ENCODE measurements around the gene TMEM132D. TPM values are rescaled to one million over a fixed set of nuclear protein-coding genes. Genes with fewer than 3 reads are reported as not detected.

The TMEM132D gene
- total RNA-seq, 1 donor: not detected

DNA sequence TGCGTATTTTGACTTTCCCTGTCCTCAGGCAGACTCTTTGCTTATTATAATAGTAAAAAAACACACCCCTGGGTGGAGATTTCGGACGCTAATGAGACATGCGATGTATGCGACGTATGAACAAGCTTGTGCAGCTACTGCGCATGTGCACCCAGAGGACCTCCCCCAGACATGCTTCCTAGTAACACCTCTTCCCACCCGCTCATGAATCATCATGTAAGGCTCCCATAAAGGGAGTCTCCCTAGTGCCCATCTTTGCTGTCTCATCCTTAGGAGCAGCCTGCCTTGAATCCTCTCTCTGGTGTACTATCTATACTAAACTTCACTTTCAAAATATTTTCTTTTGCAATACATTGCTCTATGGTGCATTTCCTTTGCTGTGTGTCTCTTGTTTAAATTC lies 210.1 kb downstream of the TMEM132D start:
- H3K27ac ChIP-seq (ENCODE audit: low read depth, low read length): no peak overlapping the region
- H3K9me3 ChIP-seq (ENCODE audit: low read depth, low read length): no peaks in the 10 kb centered on the region
- H3K36me3 ChIP-seq (ENCODE audit: insufficient read depth, low read length): no peaks in the 10 kb centered on the region
- H3K27me3 ChIP-seq (ENCODE audit: insufficient read depth, low read length): no peaks in the 10 kb centered on the region
- DNase-seq (ENCODE audit: insufficient read length, low spot score, missing footprints): no peak
- H3K4me3 ChIP-seq (ENCODE audit: insufficient read depth, low read length): no peak overlapping the region
- no peaks in the 10 kb centered on the region for H3K4me1 ChIP-seq (ENCODE audit: insufficient read depth, low read length)
- no peaks in the 10 kb centered on the region for H3K79me2 ChIP-seq (ENCODE audit: insufficient read depth, low read length)
- TF ChIP-seq, protein P1, sequence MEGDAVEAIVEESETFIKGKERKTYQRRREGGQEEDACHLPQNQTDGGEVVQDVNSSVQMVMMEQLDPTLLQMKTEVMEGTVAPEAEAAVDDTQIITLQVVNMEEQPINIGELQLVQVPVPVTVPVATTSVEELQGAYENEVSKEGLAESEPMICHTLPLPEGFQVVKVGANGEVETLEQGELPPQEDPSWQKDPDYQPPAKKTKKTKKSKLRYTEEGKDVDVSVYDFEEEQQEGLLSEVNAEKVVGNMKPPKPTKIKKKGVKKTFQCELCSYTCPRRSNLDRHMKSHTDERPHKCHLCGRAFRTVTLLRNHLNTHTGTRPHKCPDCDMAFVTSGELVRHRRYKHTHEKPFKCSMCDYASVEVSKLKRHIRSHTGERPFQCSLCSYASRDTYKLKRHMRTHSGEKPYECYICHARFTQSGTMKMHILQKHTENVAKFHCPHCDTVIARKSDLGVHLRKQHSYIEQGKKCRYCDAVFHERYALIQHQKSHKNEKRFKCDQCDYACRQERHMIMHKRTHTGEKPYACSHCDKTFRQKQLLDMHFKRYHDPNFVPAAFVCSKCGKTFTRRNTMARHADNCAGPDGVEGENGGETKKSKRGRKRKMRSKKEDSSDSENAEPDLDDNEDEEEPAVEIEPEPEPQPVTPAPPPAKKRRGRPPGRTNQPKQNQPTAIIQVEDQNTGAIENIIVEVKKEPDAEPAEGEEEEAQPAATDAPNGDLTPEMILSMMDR (IDR thresholded peaks at IDR 0.05; ENCODE audit: extremely low read depth, low read depth, low read length): no peak
- no peaks in the 10 kb centered on the region for H4K20me1 ChIP-seq (ENCODE audit: insufficient read depth, low read length)
- H2AFZ ChIP-seq (ENCODE audit: low read length): no peak overlapping the region
- H3K4me2 ChIP-seq (ENCODE audit: insufficient read depth, low read length): no peak overlapping the region

DNA sequence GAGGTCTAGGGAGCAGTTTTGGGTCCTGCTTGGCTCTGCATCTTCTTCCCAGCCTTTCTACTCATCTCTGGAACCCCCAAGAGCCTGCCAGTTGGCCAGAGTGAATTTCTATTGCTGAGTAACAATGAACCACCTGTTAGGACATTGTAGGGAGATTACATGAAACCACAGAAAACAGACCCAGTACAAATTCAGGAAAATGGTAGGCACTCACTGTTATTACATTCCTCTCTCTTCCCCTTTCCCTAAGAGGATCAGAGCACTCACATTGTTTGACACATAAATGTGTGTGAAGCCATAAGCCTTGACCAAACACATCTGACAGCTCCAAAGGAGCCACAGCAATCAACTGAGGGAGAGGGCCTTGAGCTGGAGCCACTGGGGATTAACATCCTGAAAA lies 216.1 kb downstream of the TMEM132D start:
- Histone ChIP-seq H3K9me3 (ENCODE audit: low read depth, low read length) (no peaks in the 10 kb centered on the region), H4K20me1 (ENCODE audit: insufficient read depth, low read length) (no peaks in the 10 kb centered on the region), H3K27me3 (ENCODE audit: insufficient read depth, low read length) (no peaks in the 10 kb centered on the region), H3K4me3 (ENCODE audit: insufficient read depth, low read length) (no peak overlapping the region), H3K4me2 (ENCODE audit: insufficient read depth, low read length) (no peak overlapping the region), H2AFZ (ENCODE audit: low read length) (no peak overlapping the region), H3K36me3 (ENCODE audit: insufficient read depth, low read length) (no peaks in the 10 kb centered on the region), H3K4me1 (ENCODE audit: insufficient read depth, low read length) (no peaks in the 10 kb centered on the region), H3K79me2 (ENCODE audit: insufficient read depth, low read length) (no peaks in the 10 kb centered on the region), H3K27ac (ENCODE audit: low read depth, low read length) (no peak overlapping the region)
- TF ChIP-seq, protein P1 (IDR thresholded peaks at IDR 0.05; ENCODE audit: extremely low read depth, low read depth, low read length): no peak
- DNase-seq (ENCODE audit: insufficient read length, low spot score, missing footprints): no peak

DNA sequence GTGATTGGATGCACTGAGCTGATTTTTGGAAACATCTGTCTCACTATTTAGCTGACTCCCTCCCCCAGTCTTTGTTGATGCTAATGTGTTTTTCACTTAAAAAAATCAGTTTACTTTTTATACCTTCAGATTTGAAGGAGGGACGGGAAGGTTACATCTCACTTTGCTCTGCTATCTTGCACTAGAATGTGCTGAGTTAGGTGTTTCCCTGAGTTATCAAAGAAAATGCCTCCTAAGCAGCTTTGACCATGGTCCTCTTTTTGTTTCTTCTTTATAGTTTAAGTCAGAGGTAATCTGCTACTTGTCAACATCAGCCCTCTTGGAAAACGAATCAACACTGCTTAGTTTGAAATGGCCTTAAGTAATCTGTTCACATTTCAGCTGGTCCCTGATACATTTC lies 222.0 kb downstream of the TMEM132D start:
- TF ChIP-seq, protein P1 (IDR thresholded peaks at IDR 0.05; ENCODE audit: extremely low read depth, low read depth, low read length): no peak
- no peaks in the 10 kb centered on the region for H3K9me3 ChIP-seq (ENCODE audit: low read depth, low read length)

DNA sequence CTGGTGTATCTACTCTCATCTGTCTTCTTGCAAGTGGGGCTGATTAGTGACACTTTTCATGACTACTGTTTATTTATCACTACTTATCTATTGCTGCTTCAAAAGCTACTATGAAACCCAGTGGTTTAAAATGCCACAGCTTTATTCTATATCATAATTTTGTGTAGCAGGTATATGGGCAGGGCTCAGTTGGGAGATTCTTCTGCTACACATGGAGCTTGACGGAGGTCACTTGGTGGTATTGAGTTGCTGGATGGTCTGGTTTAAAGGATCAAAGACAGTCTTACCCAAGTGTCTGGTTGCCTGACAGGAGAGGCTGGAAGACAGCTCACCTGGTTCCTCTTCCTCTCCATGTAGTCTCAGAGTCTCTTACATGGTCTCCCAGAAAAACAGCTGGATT lies 222.7 kb downstream of the TMEM132D start:
- Histone ChIP-seq H4K20me1 (ENCODE audit: insufficient read depth, low read length) (no peaks in the 10 kb centered on the region), H3K4me2 (ENCODE audit: insufficient read depth, low read length) (no peak overlapping the region), H3K36me3 (ENCODE audit: insufficient read depth, low read length) (no peaks in the 10 kb centered on the region), H3K27me3 (ENCODE audit: insufficient read depth, low read length) (no peaks in the 10 kb centered on the region), H3K79me2 (ENCODE audit: insufficient read depth, low read length) (no peaks in the 10 kb centered on the region), H3K9me3 (ENCODE audit: low read depth, low read length) (no peaks in the 10 kb centered on the region), H3K4me3 (ENCODE audit: insufficient read depth, low read length) (no peak overlapping the region), H2AFZ (ENCODE audit: low read length) (no peak overlapping the region), H3K27ac (ENCODE audit: low read depth, low read length) (no peak overlapping the region), H3K4me1 (ENCODE audit: insufficient read depth, low read length) (no peaks in the 10 kb centered on the region)
- DNase-seq (ENCODE audit: insufficient read length, low spot score, missing footprints): no peak
- TF ChIP-seq, protein P1 (IDR thresholded peaks at IDR 0.05; ENCODE audit: extremely low read depth, low read depth, low read length): no peak

More for the DNA sequence above, 222.0 kb downstream of the TMEM132D start:
- H3K36me3 ChIP-seq (ENCODE audit: insufficient read depth, low read length): no peaks in the 10 kb centered on the region
- H4K20me1 ChIP-seq (ENCODE audit: insufficient read depth, low read length): no peaks in the 10 kb centered on the region
- H2AFZ ChIP-seq (ENCODE audit: low read length): no peak overlapping the region
- no peaks in the 10 kb centered on the region for H3K4me1 ChIP-seq (ENCODE audit: insufficient read depth, low read length)
- no peak overlapping the region for H3K27ac ChIP-seq (ENCODE audit: low read depth, low read length)
- H3K79me2 ChIP-seq (ENCODE audit: insufficient read depth, low read length): no peaks in the 10 kb centered on the region
- H3K4me2 ChIP-seq (ENCODE audit: insufficient read depth, low read length): no peak overlapping the region
- H3K27me3 ChIP-seq (ENCODE audit: insufficient read depth, low read length): no peaks in the 10 kb centered on the region
- no peak for DNase-seq (ENCODE audit: insufficient read length, low spot score, missing footprints)
- no peak overlapping the region for H3K4me3 ChIP-seq (ENCODE audit: insufficient read depth, low read length)

Data from osteoblast (primary cell).